Skin of body (tissue), 2 donors: ENCODE results near the gene PAK1. TPM values are rescaled to one million over a fixed set of nuclear protein-coding genes. Genes with fewer than 3 reads are reported as not detected.
"Not testable (repeated sequence)": the region's sequence is repeated elsewhere in the genome, so short reads cannot be mapped to it uniquely, and the experiment has no call there.

Source experiments
- DNase-seq: peaks from one replicate; lab custom pipeline; 2025; lab: John Stamatoyannopoulos, UW
- total RNA-seq: library from RNA; depleted of rRNA; stranded (reverse); fragments of >200 nt; gene quantifications from one replicate; pipeline ENCODE4 v1.2.3, GENCODE V29; 2014

The PAK1 gene
- 35.2 TPM for total RNA-seq

DNA sequence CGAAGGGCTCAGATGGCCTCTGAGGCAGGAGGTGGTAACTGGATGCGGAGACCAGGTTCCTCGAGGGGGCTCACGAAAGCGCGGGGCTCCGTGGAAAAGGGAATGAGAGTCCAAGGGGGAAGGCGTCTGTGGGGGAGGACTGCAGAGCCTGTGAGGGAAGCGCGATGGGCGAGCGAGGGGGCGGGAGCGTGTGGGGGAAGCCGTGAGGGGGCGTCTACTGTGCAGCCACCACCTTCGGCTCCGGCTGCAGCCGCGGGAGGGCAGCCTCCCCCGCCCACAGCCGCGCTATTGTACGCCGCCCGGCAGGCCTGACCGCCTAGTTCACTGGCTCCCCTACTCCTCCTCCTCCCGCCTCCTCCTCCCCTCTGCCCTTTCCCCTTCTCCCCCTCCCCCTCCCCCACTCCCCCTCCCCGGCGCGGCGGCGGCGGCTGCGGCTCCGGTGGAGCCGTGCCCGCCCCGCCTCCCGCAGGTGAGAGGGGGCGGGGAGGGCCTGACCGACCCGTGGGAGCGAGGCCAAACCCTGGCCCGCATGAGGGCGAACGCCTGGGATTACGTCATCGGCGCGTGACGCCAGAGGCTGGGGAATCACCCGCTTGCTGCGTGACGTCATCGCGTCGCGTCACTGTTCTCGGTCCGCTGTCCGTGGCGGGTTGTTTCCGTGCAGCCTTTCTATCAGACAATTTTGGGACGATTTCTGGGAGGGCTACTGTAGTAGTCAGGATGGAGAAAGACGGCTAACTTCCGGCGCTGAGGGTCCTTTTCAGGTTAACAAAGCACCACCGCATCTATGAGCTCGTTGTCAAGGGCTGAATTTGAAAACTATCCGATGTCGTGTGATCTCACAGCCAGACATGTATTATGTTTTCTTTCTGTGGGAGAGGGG lies at the start of gene PAK1:
TSS of gene PAK1 (minus strand) at position 294 of the 883 bp plus-strand sequence. CDS start 81,574 bp downstream, outside the sequence.
- peak; percentile 74 for DNase-seq

DNA sequence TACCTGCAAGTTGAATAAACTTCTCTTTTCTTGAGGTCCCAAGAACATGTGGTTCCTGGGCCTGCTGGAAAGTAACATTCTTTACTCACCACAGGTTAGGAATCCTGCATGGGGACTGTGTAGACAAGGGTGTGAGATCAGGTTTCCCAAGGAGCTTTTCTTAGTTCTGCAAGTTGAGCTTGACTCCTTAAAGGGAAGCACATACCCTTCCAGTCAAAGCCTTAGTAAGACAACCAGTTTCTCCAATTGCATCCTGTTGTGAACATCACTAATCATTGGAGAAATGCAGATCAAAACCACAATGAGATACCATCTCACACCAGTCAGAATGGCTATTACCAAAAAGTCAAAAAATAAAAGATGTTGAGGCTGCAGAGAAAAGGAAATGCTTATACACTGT lies 48.3 kb upstream of the PAK1 start:
- DNase-seq = no peak

DNA sequence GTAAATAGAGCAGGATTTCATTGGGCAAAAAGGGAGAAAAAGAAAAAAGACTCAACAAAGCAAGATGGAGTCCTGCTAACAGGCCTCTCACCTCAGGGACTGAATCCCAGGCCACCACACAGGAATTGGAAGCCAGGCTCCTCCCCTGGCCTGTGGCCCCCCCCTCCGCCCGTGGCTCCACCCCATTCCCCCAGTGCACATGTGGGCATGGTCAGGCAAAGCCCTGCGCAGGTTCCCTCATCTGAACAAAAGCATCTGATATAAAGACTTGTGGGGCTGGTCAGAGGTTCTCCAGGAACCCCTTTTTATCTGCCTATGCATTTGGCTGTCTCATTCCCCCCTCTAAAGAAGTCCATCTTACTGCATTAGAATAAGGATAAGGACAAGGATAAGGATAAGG lies 46.0 kb upstream of the PAK1 start:
- DNase-seq = no peak

DNA sequence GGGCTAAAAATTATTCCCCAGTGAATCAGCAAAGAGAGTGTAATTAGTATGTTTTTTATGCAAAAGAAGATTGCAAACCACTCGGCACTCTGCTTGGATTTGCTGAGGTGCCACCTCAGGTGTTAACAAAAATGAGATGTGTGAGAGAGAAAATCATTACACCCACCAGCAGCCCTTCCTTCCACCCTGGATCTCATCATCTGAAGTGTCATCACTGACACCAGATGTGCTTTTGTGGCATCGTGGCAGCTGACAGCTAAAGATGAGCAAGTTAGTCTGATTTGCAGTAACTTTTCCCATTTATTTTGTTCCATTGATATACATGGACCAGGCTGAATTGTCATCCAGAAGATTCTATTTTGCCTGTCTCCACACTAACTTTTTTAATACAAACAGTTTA lies 44.6 kb upstream of the PAK1 start:
- DNase-seq = no peak

DNA sequence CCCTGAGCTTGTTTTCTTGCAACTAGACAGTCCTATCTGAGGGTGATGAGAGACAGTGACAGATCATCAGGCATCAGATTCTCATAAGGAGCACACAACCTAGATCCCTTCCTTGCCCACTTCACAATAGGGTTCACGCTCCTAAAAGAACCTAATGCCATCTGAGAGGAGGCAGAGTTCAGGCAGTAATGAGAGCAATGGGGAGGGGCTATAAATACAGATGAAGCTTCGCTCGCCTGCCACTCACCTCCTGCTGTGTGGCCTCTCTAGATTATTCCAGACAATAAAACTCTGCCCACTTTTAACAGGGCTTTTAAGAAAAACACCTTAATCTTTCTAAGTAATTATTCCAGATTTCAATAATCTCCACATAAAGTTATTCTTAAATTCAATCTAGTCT lies 43.9 kb upstream of the PAK1 start:
- no peak for DNase-seq

DNA sequence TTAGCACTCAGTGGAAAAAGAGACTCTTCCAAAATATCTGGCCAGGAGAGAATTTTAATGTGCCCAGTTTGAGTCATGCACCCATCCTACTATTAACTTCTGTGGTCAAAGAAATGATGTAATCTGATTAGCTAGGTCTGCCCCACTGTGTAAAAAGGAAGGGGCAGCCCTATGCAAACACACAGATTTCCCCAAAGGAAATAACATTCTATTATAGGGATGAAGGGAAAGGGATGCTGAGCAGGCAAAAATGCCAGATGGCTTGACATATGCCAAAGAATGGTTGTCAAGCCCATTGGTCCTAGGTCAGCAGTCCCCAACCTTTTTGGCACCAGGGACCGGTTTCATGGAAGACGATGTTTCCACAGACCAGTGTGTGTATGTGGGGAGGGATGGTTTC lies 43.3 kb upstream of the PAK1 start:
- DNase-seq = no peak

DNA sequence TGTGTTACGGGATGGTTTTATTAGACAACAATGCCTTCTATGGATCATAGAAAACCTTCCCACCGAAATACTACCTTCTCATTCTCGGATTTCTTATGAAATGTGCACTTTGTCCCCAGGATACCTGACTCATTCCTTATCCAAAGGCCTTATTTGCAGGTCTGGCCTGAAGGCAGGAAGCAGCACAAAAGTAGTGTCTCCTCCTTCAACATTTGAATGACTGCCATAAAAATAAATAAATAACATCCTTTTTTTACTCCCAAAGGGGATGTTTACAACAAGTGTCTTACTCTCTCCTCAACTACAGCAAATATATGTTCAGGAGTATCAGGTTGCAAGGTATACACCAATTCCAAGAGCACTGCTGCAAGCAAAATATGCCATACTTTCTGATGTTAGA lies 41.6 kb upstream of the PAK1 start:
- no peak for DNase-seq

DNA sequence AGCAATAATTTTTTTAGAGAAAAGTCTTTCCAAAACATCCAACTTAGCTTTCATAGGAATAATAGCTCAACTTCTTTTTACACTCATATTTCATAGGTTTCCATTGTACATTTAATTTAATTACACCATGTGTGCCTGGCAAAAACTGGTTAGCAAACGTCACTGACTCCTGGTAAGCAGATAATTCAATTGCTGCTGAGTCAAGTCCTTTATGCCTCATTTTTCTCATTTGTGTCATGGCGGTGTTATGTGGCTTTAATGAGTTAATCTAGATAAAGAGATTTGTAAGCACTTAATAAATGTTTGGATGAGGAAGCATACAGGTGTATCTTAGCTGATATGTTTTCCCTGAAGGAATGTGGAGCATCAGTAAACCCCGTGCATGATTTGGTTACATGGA lies 41.2 kb upstream of the PAK1 start:
- DNase-seq = no peak

DNA sequence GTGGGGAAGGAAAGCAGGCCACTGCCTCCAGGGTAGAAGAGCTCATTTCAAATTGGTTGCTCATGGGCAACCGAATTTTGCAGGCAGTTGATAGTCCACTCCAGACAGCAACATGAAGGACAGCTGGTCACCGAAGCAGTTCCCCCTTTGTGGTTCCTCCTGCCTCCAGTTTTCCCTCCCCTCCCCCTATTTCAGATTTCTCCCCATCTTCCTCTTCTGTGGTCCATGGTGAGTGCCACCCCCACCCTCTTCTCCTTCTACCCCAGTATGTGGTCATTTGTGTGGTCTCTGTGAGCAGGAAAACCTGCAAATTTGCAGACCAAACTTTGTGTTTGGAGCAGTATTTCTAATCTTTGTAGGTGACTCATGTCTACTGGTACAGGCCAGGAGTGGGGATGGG lies 38.2 kb upstream of the PAK1 start:
- DNase-seq = no peak

DNA sequence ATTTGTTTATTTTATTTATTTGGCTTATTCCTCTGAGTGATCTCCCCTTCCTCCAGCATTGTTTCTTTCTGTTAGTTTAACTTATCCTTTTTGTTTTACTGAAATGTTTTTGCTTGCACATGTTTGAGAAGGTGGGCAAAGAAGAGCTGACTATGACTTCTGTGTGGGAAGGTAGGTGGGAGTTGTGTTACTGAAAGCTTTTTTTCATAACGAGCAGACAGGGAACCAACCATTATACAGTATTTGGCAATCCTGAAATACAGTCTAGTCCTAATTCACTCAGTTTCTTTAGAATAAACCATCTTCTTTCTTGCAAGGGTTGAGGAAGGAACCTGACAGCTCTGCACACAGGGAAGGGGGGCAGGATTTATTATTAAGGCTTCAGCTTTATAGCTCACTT lies 37.0 kb upstream of the PAK1 start:
- DNase-seq = no peak

DNA sequence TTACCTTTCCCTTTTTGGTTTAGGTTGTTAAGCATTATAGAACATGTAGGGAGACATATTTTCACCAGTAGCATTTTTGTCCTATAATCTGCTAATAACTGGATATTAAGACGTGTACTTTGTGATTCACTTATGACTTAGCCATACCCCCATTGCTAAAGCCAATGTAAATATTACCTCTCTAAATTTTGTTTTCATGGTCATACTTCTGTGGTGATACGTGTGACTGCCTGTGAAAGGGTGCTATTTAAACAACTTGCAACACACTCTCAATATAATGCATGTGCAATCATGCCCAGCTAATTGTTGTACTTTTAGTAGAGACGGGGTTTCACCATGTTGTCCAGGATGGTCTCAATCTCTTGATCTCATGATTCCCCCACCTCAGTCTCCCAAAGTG lies 36.2 kb upstream of the PAK1 start:
- no peak for DNase-seq

DNA sequence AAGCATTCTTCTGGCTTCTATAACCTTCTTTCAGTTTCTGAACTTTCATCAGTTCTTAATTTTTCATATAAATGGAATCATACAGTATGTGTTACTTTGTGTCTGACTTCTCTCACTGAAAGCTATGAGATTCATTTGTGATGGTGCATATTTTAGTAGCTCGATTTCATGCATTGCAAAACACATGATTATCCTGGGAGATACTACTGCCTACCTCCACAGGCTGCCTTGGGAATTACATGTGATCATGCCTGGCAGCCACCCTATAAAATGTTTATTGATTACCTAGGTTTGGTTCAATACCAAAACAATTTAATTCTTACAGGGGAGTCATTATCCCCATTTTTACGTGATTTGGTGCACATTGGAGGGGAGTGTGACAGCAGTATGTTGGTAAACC lies 34.1 kb upstream of the PAK1 start:
- no peak for DNase-seq

DNA sequence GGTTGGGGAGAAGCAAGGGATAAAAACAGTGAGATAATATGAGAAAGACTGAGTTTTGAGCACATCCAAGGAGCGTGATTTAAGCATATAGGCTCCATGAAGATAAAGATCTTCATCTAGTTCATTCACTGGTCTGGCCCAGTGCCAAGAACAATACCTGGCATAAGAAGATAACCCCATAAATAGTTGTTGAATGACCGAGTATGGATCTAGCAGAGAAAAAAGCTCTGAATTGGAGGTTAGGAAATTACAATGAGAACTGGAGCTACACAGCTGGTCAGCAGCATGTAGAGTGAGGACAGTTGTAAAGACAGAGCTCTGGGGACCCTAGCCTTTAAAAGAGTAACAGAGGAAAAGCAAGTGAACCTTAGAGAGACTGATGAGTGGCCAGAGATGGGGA lies 33.0 kb upstream of the PAK1 start:
- DNase-seq = no peak

DNA sequence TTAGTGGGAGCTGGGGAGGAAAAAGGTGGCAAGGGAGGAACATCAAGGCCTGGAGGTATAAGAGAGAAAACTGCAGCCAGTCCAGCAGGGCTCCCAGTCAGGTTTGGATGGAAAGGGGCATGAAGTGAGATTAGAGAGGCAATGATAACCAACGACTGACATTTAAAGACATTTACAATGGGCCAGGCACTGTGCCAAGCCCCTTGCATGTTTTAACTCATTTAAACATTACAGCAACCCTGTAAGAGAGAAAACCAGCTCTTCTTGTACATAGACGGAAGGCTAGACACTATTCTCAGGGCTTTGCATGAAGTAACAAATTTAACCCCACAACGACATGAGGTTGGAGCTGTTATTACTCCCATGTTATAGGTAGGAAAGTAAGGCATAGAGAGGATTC lies 32.1 kb upstream of the PAK1 start:
- DNase-seq = no peak

DNA sequence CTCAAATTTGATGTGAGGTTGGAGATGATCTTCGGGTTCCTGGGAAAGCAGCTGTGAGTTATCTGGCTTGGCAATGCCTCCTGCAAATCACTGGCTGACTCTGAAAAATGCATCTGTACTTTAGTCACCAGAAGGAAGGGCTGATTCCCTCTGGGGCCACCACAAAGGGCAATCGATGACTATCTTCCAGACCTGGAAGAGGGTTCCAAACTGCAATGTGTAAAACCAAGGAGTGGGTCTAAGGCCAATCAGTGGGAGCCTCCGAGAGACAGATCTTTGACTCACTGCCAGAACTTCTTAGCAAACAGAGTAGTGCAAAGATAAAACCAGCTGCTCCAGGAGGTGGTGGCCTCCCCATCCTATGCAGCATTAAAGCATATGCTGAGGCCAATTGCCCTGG lies 29.1 kb upstream of the PAK1 start:
- peak; percentile 62 for DNase-seq

DNA sequence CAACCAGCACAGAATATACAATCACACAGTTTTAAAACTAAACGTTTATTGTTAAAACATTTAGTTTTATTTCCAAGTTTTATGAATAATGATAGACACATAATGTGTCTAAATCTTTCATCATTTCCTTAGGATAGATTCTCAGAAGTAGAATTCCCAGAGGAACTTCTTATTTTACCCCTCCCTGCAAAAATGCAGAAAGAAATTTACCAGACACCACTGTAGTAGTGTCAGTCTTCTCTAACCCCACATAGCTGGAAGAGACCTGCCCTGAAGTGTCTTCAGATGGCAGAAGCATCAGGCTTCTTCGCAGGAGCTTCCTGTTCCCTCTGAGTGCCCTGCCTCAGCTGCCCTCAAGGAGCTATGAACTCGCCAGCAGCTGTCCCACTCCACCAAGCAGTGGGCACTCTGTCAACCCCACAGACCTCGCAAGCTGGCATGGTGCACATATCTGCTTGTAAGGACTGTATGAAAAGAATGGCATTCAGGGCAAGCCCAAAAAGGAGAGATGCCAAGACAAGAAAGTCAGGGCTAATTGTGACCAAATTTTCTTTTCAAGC lies 28.5 kb upstream of the PAK1 start:
- no peak for DNase-seq

DNA sequence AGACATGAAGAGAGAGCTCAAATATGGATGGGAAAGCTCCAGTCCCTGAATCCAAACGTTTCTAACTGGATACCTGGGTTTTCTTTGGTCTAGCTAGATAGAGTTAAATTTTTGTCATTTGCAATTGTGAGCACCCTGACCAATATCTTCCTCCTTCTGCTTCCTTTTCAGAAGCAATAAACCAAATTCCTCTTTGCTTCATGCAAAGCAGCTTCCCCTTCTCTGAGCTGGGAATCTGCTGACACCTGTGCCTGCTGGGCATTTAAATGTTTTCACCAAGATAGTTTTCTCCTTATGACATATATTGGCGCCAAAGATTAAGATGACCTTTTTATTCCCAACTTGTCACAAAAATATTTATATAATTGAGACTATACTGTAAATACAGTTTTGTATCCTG lies 27.9 kb upstream of the PAK1 start:
- no peak for DNase-seq

DNA sequence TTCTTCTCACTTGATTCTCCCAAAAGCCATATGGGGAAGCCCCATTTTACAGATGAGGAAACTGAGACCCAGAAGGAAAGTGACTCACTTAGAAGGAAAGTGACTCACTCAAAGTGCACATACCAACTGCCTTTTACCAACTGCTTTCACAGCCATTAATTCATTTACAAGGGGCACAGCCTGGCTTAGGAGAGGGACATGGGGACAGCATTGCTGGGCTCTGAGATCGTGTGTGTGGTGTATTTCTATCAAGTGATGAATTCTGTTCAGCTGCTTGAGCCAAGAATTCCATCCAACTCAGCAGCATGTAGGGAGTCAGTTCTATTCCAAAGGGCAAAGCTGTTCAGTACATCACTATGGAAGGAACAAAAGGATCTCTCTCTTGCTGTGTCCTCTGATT lies 23.5 kb upstream of the PAK1 start:
- no peak for DNase-seq

DNA sequence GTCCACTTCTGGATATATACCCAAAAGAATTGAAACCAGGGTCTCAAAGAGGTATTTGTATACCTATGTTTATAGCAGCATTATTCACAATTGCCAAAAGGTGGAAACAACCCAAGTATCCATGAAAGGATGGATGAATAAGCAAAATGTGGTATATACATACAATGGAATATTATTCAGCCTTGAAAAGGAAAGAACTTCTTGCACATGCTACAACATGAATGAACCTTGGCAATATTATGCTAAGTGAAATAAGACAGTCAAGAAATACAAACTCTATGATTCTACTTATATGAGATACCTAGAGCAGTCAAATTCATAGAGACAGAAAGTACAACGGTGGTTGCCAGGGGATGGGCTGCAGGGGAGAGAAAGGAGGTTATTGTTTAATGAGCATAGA lies 21.6 kb upstream of the PAK1 start:
- no peak for DNase-seq

DNA sequence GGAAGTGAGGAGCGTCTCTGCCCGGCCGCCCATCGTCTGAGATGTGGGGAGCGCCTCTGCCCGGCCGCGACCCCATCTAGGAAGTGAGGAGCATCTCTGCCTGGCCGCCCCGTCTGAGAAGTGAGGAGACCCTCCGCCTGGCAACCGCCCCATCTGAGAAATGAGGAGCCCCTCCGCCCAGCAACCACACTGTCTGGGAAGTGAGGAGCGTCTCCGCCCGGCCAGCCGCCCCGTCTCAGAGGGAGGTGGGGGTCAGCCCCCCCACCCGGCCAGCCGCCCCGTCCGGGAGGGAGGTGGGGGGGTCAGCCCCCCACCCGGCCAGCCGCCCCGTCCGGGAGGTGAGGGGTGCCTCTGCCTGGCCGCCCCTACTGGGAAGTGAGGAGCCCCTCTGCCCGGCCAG lies 16.1 kb upstream of the PAK1 start:
- not testable (repeated sequence) for DNase-seq

DNA sequence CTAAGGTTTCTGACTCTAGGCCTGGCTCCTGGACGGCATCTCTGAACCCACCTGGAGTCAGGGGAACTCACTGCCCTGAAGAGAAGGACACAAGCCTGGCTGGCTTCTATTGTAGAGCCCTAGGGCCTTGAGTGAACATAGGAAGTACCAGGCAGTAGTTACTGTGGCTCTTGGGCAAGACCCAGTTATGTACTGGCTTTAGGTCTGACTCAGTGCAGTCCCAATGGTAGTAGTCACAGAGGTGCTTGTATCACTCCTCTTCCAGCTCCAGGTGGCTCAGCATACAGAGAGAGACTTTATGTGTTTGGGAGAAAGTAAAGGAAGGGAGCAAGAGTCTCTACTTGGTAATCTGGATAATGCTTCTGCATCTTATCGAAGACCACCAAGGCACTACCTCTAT lies 13.9 kb upstream of the PAK1 start:
- no peak for DNase-seq

DNA sequence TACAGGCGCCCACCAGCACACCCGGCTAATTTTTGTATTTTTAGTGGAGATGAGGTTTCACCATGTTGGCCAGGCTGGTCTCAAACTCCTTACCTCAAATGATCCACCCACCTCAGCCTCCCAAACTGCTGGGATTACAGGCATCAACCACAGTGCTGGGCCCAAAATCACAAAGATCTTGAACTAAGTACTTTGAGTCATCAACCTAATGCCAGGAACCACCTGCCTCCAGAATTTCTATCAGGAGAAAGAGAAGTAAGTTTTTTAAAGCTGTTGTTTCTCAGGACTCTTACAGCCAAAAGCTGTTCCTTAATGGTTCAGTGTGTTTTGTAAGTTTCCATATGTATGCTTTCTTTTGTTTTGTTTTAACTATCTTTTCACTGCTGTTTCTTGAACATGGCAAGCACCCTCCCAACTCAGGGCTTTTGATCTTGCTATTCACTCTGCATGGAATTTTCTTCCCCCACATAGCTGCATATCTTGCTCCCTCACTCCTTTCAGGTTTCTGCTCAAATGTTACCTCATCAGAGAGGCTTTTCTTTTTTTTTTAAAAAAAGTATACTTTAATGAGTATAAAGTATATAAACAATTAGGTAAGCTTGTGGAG lies 6.0 kb upstream of the PAK1 start:
- DNase-seq = no peak

DNA sequence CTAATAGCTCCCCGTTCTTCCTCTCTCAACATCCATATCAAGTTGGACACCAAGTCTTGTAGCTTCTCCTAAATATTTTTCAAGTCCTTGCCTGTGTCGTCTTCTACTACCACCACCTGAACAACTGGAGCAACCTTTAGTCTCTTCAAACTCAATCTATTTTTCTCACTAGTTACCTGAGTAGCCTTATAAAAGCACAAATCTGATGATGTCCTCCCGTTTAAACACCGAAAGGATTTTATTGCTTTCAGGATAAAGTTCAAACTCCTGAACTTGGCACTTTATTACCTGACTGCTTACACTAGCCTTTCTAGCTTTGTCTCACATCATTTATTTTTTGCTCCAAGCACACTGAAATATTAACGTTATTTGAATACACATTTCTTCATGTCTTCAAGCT lies 1.3 kb upstream of the PAK1 start:
- no peak for DNase-seq
